HT1080 (cell line): Measurements from ENCODE around the gene CITED1. TPM values are rescaled to one million over a fixed set of nuclear protein-coding genes. Genes with fewer than 3 reads are reported as not detected.
"Not testable (repeated sequence)": the region's sequence is repeated elsewhere in the genome, so short reads cannot be mapped to it uniquely, and the experiment has no call there.

Experiments used
- DNase-seq: peaks from one replicate; pipeline ENCODE4 v3.0.0-alpha.2; 2015; ENCODE audit warnings: low read depth
- polyA plus RNA-seq, 2 experiments: library from polyadenylated mRNA; depleted of rRNA; stranded (reverse); fragments of >200 nt; gene quantifications; 2 replicates each; pipeline ENCODE4 v1.2.3, GENCODE V29; 2015
- total RNA-seq: library from RNA; depleted of rRNA; stranded (reverse); fragments of >200 nt; shearing (Covaris generic); gene quantifications from 2 replicates; pipeline ENCODE4 v1.2.3, GENCODE V29; 2014; rRNA removed

CITED1 gene, protein sequence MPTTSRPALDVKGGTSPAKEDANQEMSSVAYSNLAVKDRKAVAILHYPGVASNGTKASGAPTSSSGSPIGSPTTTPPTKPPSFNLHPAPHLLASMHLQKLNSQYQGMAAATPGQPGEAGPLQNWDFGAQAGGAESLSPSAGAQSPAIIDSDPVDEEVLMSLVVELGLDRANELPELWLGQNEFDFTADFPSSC
- total RNA-seq, result 3.2 TPM in 1 of 2 replicates, not detected in the other
- polyA plus RNA-seq (2015; cell fraction: cytosol; rRNA removed), result 0.20 TPM in 1 of 2 replicates, not detected in the other
- polyA plus RNA-seq (2015; cell fraction: nucleus; rRNA removed), result 0.45 and 0.61 TPM in 2 replicates

DNA sequence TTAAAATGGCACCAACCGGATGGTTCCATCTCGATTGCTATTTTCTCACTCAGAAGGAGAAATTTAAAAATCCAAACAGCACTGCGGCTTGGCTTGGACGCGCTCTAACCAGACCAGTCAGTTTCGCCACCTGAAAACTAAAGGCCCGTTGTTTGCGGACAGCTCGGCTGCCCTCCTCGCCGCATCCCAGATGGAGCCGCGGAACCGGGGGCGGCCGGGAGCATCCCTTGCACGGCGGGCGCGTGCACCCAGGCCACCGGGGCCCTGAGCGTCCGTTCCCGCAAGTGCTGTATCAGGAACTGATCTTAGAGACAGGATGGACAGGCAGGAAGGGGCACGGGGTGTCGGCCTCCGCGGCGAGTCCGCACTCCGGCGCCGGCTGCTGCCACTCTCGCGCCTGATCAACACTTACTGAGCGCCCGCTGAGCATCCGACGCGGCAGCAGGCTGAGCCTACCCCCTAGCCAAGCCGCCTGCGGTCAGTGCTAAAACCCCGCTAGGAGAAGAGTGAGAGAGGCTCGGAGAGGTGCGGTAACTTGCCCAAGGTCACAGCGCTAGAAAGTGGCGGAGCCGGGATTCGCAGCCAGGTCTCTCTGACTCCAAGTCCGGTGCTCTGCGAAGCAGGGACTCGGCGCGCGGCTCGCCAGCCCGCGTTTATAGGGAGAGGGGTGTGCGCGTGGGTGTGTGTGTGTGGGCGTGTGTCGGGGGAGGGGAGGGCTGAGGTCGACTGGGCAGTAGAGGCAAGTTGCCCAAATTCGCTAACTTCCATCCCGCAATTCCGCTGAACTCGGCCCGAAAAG lies at the start of gene CITED1:
Gene CITED1 (minus strand): TSS at position 629 of the 799 bp plus-strand sequence. CDS start 3,045 bp downstream, outside the sequence.
- no peak for DNase-seq

GRCh38 chrX:72352786-72353185 lies 47.1 kb upstream of the CITED1 start:
- no peak for DNase-seq

GRCh38 chrX:72351606-72352334 lies 46.1 kb upstream of the CITED1 start:
- no peak for DNase-seq

DNA sequence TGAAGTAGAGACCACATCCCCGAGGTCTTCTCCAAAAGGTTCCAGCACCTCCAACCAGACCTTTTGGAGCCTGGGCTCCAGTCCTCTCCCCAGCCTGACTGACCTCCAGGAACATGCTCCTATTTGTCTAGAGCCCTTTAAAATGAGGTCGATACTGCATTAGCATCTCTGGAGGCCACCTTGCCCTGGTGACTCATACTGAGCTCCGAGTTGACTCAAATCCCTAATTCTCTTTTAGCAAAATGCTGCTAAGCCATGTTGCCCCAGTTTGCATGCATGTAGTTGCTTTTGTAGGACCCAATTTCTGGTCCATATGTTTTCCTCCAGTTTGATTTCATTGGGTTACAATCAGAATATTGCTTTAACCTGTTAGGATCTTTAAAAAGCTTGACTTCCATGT lies 43.5 kb upstream of the CITED1 start:
- no peak for DNase-seq

GRCh38 chrX:72348247-72348979 lies 42.7 kb upstream of the CITED1 start:
- DNase-seq, result no peak

GRCh38 chrX:72347366-72347765 lies 41.7 kb upstream of the CITED1 start:
- no peak for DNase-seq

GRCh38 chrX:72346302-72346949 lies 40.7 kb upstream of the CITED1 start:
- DNase-seq, result no peak

GRCh38 chrX:72340626-72341025 lies 34.9 kb upstream of the CITED1 start:
- DNase-seq, result no peak

DNA sequence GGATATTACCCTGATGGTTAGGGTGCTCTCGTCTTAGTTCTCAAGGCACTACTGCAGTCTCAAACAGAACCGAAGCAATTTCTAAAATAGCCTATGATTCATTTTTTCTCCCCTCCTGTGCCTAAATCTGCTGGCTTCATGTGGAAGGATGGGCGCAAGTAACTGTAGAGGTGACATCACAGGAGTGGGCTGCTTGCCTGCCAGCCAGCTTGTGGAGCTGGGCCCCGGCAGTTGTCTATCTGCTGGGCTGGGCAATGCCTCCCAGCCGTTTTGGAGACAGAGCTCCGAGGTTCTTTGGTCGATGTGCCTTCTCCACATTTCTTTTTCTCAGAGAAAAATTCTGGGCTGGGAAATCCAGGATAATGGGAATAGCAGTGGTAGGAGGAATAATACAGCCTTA lies 34.3 kb upstream of the CITED1 start:
- no peak for DNase-seq

- DNase-seq, result no peak
Measured at GRCh38 chrX:72330131-72330530, 24.4 kb upstream of the CITED1 start.

DNA sequence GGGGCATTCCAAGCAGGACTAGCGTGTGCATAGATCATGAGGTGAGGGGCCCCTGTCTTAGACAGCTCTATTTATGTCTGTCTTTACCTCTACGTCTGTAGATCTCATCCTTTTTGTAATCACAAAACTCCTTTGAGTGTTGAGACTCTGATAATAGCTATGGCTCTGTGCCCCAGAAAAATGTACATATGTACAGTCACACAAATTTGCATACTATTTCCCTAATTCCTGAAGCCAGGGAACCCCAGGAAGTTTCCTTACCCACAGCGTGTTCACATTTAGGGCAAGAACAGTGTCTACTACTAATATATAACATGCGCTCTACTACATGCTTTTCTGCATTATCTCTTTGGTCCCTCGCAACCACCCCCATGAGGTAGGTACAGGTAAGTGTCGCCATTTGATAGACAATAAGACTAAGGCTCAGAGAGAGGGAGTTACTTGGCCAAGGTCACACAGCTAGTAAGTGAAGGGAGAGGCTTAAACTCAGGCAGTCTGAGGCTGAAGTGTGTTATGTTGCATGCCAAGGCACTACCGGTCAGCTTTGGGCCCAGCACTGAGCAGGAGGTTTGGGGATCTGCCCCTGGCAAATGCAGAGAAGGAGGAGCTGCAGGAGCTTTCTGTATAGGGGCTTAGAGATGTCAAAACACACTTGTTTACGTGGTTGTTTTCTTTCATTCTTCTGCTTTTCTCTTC lies 21.0 kb upstream of the CITED1 start:
- DNase-seq, result no peak

GRCh38 chrX:72319651-72320050 lies 13.9 kb upstream of the CITED1 start:
- not testable (repeated sequence) for DNase-seq

DNA sequence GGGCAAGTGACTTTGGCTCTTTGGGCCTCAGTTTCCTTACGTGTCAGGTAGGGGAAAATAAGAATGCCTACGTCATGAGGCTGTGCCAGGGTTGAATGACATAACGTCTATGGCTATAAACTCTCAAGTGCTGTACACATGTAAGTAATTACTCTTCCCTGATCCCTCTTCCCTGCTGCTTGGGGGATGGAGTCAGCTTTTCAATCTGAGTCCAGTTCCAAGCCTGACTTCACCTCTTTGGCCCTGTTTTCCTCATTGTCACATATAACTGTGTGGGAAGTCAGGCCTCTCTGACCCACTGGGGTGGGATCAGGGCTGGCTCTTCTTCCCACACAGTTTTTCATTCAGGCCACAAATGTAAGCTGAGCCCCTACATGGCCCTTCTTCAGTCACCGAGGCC lies 11.4 kb upstream of the CITED1 start:
- no peak for DNase-seq

GRCh38 chrX:72316408-72317110 lies 10.8 kb upstream of the CITED1 start:
- no peak for DNase-seq

GRCh38 chrX:72314881-72315280 lies 9.2 kb upstream of the CITED1 start:
- no peak for DNase-seq

DNA sequence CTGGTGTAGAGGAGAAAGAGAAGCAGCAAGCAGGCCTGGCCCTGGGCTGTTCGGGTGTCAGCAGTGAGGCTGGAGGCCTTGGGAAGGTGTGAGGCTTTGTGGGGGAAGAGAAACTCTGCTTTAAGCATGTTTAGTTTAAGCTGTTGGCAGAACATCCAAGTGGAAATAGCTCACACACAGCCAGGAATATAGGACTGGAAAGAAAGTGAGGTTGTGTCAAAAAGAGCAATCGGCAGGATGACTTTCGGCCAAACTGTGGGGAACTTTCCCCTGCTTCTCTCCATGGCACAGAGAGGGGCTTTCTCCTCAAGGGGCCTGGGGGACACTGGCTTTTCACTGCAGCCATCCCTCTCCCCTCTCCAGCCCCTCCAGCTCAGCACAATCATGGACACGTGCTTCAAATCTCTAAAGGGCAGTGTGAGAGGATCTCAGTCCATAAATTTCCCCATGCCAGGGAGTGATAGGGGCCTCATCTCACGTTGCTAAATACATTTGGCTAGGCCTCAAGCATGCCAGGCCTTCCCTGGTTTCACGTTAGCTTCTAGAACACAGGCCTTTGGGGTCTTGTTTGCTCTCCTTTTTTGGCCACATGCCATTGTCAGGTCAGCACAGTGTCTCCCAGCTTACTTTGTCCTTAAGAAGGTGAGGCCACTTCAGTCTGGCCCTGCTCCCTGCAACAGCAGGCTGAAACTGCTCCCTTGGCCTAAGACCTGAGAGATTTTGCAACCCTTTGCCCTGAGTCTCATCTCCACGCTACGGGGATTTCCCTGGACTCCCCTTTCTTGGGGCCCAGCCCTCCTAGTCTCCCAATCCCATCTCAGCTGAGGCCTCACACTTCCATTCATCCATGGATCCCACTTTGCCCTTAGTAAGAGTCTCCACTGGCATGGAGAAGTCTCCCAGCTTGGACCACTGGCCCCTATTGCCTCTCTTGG lies 8.3 kb upstream of the CITED1 start:
- no peak for DNase-seq

- no peak for DNase-seq
Measured at GRCh38 chrX:72312311-72312940, 6.7 kb upstream of the CITED1 start.
